ENCODE results near the gene HNMT. TPM values are rescaled to one million over a fixed set of nuclear protein-coding genes. Genes with fewer than 3 reads are reported as not detected.
A peak's percentile ranks its signal among the peaks of the same experiment; 100 is the strongest.

HNMT gene
- total and polyA plus RNA-seq, 2 of the 13 experiments (the other 11 are each of a cell fraction or from before 2014, with no cell fraction given): 279 to 309 TPM

GRCh38 chr2:138013639-138014038 lies 49.4 kb downstream of the HNMT start:
- 98% methylated on average over 2 of the region's 2 CpGs for whole genome bisulfite sequencing (ENCODE audit: low lambda C conversion rate)
- no peaks in the 10 kb centered on the region for H3K4me1 ChIP-seq (ENCODE audit: insufficient read depth, low read length)
- ChIA-PET CTCF (ENCODE audit: low intra/inter-chr PET ratio, low total read pairs) (no interaction called here), POLR2A (no interaction called here)
- peak; percentile 11 for ATAC-seq
- no peaks in the 10 kb centered on the region for H3K9me3 ChIP-seq (ENCODE audit: low read length)
- in situ Hi-C loops (cut with HindIII; ENCODE audit: extremely low pct_ligation_motif_present, low pct_unique_long_range_greater_than_20kb) (no loop called here), intact Hi-C loops (cut with micrococcal nuclease; ENCODE audit: unreplicated experiment) (loop anchor here (5.0 kb wide), 1 partner anchor 814 kb away; no protein-coding TSS in a partner anchor)
- BruUV-seq (replicated peaks): no TSS peak
- no peak for DNase-seq (ENCODE audit: low spot score)
- H3K27me3 ChIP-seq (ENCODE audit: control insufficient read depth in 1 of 2, insufficient read depth in 2 of 2, low read length in 2 of 2): no peaks in the 10 kb centered on the region
- H3K9ac ChIP-seq (ENCODE audit: insufficient read depth, low read depth, low read length): no peak overlapping the region
- no peaks in the 10 kb centered on the region for H4K20me1 ChIP-seq (ENCODE audit: insufficient read depth, low read length)
- H3K27ac ChIP-seq (ENCODE audit: extremely low read length, insufficient read depth, low read length): no peak overlapping the region
- H2AFZ ChIP-seq (ENCODE audit: low read length): no peak overlapping the region
- no peaks in the 10 kb centered on the region for H3K79me2 ChIP-seq (ENCODE audit: insufficient read depth, low read length)
- no peak overlapping the region for H3K4me2 ChIP-seq (ENCODE audit: low read depth, low read length)
- no peak for FAIRE-seq
- no peak for TF ChIP-seq MLXIP (CRISPR knock-in tag; IDR thresholded peaks at IDR 0.05; ENCODE audit: borderline replicate concordance)
- 0 out of 2 replicates have a peak, but pooled peaks have one; percentile 41 for TF ChIP-seq POLR2AphosphoS5 (IDR thresholded peaks at IDR 0.05; ENCODE audit: low read depth, low read length)
- H3K36me3 ChIP-seq (replicated peaks in 1 of 2; ENCODE audit: control insufficient read depth in 1 of 2, insufficient read depth in 2 of 2, low read length in 2 of 2): peaks cover 6 to 23% of the 10 kb centered on the region in 2 experiments
- H3K4me3 ChIP-seq (replicated peaks in 1 of 3; ENCODE audit: insufficient read depth in 1 of 3, low read depth in 2 of 3, low read length in 3 of 3): no peak overlapping the region

- DNase-seq (ENCODE audit: low spot score) (no peak), FAIRE-seq (no peak), ATAC-seq (no peak)
- H4K20me1 ChIP-seq (ENCODE audit: insufficient read depth, low read length): no peaks in the 10 kb centered on the region
- TF ChIP-seq ZNF253 (CRISPR knock-in tag; IDR thresholded peaks at IDR 0.05; ENCODE audit: borderline replicate concordance) (no peak), MLLT10 (CRISPR knock-in tag; IDR thresholded peaks at IDR 0.05) (no peak), ZHX1 (CRISPR knock-in tag; IDR thresholded peaks at IDR 0.05; ENCODE audit: low read depth) (no peak), ZNF12 (CRISPR knock-in tag; IDR thresholded peaks at IDR 0.05) (no peak), ZBTB49 (CRISPR knock-in tag; IDR thresholded peaks at IDR 0.05; ENCODE audit: borderline replicate concordance) (no peak), ZNF530 (CRISPR knock-in tag; IDR thresholded peaks at IDR 0.05; ENCODE audit: low read depth) (no peak), POLR2A (IDR thresholded peaks at IDR 0.05; ENCODE audit: insufficient read depth in 1 of 2, low read depth in 2 of 2, low read length in 2 of 2) (0 out of 4 replicates have a peak, but pooled peaks of 1 of the 2 experiments have one; percentile 19), ARNT2 (CRISPR knock-in tag; IDR thresholded peaks at IDR 0.05; ENCODE audit: low read depth) (no peak)
- H2AFZ ChIP-seq (ENCODE audit: low read length): no peak overlapping the region
- no TSS peak for BruUV-seq (replicated peaks)
- ChIA-PET POLR2A (interaction anchor here (0.9 kb wide), 1 partner anchor 51 kb away, joined by 4 read pairs; the partner anchor contains the start of gene HNMT), CTCF (ENCODE audit: low intra/inter-chr PET ratio, low total read pairs) (no interaction called here)
- WGBS (ENCODE audit: low lambda C conversion rate): 96% methylated on average over 3 of the region's 3 CpGs
- H3K27ac ChIP-seq (ENCODE audit: extremely low read length, insufficient read depth, low read length): no peak overlapping the region
- no peak overlapping the region for H3K4me2 ChIP-seq (ENCODE audit: low read depth, low read length)
- no peak overlapping the region for H3K9ac ChIP-seq (ENCODE audit: insufficient read depth, low read depth, low read length)
- intact Hi-C loops (cut with micrococcal nuclease; ENCODE audit: unreplicated experiment) (loop anchor here (5.0 kb wide), 1 partner anchor 67 kb away; no protein-coding TSS in a partner anchor), in situ Hi-C loops (cut with HindIII; ENCODE audit: extremely low pct_ligation_motif_present, low pct_unique_long_range_greater_than_20kb) (no loop called here)
- H3K79me2 ChIP-seq (ENCODE audit: insufficient read depth, low read length): no peaks in the 10 kb centered on the region
- no peaks in the 10 kb centered on the region for H3K4me1 ChIP-seq (ENCODE audit: insufficient read depth, low read length)
- peaks cover 6 to 21% of the 10 kb centered on the region in 2 experiments for H3K36me3 ChIP-seq (replicated peaks in 1 of 2; ENCODE audit: control insufficient read depth in 1 of 2, insufficient read depth in 2 of 2, low read length in 2 of 2)
- H3K9me3 ChIP-seq (ENCODE audit: low read length): no peaks in the 10 kb centered on the region
- no peak overlapping the region for H3K4me3 ChIP-seq (replicated peaks in 1 of 3; ENCODE audit: insufficient read depth in 1 of 3, low read depth in 2 of 3, low read length in 3 of 3)
- no peaks in the 10 kb centered on the region for H3K27me3 ChIP-seq (ENCODE audit: control insufficient read depth in 1 of 2, insufficient read depth in 2 of 2, low read length in 2 of 2)
These were observed 51.2 kb downstream of the HNMT start for GRCh38 chr2:138015494-138015893.

All from HepG2 (cell line).